HK-2 (cell line): ENCODE results near the gene RPL27.
A peak's percentile ranks its signal among the peaks of the same experiment; 100 is the strongest.
"Not testable (repeated sequence)": the region's sequence is repeated elsewhere in the genome, so short reads cannot be mapped to it uniquely, and the experiment has no call there.

ENCODE experiments used
- DNase-seq: peaks from one replicate; pipeline ENCODE4 v3.0.0-alpha.2; 2018; ENCODE audit not compliant: unreplicated experiment

The RPL27 gene

GRCh38 chr17:42993913-42994312 is 4.3 kb upstream of the RPL27 start:
- DNase-seq = not testable (repeated sequence)

DNA sequence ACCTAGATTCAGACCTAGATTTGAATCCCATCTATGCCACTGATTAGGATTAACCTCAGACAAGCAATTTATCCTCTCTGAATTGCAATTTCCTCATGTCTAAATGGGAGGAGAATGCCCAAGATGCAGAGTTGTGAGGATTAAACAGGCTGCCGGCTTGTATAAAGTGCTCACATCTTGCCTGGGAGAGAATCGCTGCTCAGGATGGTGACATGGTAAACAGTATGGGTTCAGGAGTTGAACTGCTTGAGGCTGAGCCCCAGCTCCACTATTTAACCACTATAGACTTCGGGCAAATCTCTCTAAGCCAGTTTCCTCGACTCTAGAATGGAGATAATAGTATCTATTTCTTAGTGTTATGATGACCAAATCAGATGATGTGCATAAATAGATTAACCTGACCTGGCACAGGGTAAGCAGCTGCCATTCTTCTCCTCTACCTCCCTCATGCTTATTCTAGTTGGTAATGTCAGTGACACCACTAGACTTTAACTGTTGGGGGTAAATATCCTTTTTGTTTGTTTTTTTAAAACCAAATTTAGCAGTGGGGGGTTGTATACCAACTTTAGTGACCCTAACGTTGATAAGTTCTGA is 732 bp upstream of the RPL27 start:
- DNase-seq = no peak

DNA sequence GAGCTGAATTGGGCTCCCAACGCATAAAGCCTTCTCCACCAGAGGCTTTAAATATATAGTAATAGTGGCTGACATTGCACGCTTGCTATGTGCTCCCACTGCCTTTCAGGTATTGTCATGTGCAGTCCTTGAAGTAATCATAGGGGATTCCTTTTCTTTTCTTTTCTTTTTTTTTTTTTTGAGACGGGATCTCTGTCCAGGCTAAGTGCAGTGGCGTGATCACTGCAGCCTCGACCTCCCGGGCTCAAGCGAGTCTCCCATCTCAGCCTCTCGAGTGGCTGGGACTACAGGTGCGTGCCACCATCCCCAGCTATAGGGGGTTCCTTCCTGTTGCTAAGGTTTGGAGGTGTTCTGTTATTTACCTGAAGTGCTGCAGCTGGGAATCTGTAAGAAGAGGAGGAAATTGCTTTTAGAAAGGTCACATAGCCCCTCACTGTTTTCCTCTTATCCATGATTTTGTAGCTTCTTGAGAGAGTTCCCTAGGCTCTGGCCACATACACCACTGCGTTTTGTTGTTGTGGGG is 845 bp downstream of the RPL27 start:
- no peak for DNase-seq

DNA sequence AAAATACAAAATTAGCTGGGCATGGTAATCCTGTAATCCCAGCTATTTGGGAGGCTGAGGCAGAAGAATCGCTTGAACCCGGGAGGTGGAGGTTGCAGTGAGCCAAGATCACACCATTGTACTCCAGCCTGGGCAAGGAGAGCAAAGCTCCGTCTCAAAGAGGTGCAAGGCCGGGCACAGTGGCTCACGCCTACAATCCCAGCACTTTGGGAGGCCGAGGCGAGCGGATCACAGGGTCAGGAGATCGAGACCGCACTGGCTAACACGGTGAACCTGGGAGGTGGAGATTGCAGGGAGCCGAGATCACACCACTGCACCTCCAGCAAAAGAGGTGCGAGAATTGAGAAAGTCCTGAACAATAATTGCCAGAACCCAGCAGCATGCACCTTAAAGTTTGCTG is 2.7 kb downstream of the RPL27 start:
- not testable (repeated sequence) for DNase-seq

DNA sequence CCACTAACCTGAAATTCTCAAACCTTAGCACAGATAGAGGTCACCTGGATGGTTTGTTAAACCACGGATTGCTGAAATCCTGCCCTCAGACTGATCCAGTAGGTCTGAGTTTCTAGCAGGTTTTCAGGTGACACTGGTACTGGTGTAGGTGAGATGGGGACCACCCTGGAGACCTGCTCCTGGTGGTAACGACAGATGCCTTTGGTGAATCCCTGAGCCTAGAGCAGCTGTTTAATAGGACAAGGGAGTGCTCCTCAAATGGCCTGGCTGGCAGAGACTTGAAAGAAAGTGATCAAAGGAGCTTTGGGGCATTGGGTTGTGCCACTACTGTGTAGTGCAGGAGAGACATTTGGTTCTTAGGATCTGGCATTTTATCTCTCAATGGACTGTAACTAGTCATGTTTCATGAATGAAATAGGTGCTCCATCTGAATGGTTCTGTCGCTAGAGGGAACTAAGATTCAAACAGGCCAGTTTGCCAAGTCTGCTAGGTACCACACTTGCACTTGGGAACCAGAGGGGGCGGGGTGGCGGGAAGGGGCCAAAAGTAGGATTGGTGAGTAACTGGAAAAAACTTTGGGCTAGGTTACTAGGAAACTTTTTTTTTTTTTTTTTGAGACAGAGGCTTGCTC is 5.4 kb downstream of the RPL27 start:
- peak; percentile 67 for DNase-seq

DNA sequence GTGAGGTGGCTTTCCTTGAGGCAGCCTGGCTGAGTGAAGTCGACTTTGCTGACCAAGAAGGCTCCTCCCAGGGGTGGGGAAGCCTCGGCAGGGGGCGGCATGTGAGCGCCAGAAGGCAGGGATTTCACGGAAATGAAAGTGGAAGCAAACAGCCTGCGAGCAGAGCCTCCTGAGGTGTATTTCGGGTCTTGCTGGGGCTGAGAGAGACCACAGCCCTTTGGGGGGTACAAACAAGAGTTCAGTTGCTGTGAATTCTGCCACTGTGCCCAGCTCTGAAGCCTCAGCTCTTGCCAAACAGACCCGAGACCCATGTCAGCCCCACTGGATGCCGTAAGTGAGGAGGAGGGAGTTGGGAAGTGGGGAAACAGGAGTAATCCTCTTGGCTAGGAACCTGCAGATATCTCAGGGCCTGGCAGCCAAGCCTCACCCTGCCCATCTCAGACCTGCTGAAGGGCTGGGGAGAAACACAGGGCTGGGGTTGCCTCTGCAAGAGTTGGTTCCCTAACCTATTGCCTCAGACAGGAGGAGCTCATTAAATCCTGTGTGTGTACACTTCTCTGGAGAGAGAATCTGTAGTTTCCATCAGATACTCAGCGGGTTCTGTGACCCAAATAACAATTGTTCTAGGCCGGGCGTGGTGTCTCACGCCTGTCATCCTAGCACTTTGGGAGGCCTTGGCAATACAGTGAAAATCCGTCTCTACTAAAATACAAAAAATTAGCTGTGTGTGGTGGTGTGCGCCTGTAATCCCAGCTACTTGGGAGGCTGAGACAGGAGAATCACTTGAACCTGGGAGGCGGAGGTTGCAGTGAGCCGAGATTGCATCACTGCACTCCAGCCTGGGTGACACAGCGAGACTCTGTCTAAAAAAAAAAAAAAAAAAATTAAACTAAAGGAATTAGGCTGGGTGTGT is 8.7 kb downstream of the RPL27 start, which contains the start of gene IFI35:
Gene IFI35, plus strand, starts transcription at position 146 of the 913 bp plus-strand sequence. Its CDS starts 164 bp downstream, at position 310.
- peak; percentile 82 for DNase-seq

GRCh38 chr17:43010667-43011308 is 12.6 kb downstream of the RPL27 start:
- DNase-seq = no peak

DNA sequence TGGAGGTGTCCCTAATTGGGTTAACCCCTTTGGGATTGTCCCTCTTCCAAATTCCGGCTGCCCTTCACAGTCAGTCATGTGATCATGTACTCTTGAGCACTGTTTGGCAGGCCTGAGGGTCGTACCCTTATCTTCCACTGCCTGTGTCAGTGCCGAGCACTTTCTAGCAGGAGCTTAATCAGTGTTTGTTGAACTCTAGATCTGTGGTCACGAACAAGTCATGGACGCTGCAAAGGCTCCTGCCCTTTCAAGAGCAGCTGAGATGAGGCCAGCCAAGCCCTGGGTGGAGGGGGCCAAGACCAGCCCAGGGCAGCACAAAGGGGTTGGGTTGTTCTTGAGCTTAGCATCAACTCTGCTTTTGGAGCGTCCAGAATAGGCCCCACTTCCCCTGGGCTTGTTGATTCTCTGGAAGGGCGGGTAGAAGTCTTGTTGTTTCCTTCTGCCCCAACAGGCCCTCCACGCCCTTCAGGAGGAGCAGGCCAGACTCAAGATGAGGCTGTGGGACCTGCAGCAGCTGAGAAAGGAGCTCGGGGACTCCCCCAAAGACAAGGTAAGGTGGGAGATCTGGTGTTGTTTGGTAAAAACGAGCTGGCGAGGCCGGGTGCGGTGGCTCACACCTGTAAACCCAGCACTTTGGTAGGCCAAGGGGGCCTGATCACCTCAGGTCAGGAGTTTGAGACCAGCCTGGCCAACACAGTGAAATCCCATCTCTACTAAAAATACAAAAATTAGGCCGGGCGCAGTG is 13.7 kb downstream of the RPL27 start:
- no peak for DNase-seq

DNA sequence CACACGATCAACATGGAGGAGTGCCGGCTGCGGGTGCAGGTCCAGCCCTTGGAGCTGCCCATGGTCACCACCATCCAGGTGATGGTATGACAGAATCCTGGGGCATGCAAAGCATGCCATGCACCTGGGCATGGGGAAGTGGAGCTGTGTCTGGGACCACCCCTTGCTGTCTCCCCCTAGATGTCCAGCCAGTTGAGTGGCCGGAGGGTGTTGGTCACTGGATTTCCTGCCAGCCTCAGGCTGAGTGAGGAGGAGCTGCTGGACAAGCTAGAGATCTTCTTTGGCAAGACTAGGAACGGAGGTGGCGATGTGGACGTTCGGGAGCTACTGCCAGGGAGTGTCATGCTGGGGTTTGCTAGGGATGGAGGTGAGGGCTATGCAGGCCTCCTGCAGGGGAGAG is 15.1 kb downstream of the RPL27 start:
- DNase-seq = no peak

DNA sequence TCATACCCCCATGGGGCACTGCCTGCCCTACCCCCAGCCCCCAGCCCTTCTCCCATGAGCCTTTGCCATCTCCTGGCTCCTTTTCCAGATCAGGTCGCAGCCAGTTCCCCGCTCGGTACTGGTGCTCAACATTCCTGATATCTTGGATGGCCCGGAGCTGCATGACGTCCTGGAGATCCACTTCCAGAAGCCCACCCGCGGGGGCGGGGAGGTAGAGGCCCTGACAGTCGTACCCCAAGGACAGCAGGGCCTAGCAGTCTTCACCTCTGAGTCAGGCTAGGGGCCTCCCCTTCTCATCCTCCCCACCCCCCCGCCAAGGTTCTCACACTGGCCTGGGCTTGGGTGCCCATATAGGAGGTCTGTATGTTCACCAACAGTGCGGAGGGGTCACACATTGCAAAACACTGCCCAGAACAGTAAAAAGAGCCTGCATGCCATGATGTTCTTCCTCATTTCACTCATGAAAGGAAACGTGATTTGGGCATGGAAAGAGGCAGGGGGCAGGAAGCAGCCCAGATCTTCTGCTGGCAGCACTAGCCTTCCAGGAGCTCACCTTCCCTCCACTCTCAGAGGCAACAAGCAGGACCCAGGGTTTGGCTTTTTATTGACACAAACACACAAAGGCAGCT is 15.9 kb downstream of the RPL27 start:
- DNase-seq = no peak

- DNase-seq = no peak
Measured at GRCh38 chr17:43014649-43015542, 16.7 kb downstream of the RPL27 start.

- DNase-seq = no peak
Measured at GRCh38 chr17:43015579-43015978, 17.4 kb downstream of the RPL27 start.

- no peak for DNase-seq
Measured at GRCh38 chr17:43016216-43016615, 18.0 kb downstream of the RPL27 start.

GRCh38 chr17:43018008-43018853 is 20.0 kb downstream of the RPL27 start:
- no peak for DNase-seq

- no peak for DNase-seq
Measured at GRCh38 chr17:43018932-43019331, 20.7 kb downstream of the RPL27 start.

DNA sequence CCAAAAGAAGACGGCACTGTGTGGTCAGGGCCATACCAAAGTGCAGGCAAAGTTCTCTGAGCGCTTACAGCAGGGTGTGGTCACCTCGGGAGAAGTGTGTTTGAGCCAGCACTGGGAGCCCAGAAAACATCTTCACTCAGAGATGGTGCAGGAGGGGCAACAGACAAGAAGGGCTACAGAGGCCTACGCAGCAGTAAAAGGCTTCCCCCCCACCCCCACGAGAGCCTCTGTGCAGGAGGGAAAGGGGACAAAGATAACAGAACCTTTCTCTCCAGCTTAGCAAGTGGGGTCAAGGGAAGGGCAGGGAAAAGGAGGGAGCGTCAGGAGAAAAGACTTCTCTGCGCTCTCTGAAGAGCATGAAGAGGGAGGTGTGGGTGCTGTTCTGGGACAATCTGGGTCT is 21.2 kb downstream of the RPL27 start:
- DNase-seq = no peak

DNA sequence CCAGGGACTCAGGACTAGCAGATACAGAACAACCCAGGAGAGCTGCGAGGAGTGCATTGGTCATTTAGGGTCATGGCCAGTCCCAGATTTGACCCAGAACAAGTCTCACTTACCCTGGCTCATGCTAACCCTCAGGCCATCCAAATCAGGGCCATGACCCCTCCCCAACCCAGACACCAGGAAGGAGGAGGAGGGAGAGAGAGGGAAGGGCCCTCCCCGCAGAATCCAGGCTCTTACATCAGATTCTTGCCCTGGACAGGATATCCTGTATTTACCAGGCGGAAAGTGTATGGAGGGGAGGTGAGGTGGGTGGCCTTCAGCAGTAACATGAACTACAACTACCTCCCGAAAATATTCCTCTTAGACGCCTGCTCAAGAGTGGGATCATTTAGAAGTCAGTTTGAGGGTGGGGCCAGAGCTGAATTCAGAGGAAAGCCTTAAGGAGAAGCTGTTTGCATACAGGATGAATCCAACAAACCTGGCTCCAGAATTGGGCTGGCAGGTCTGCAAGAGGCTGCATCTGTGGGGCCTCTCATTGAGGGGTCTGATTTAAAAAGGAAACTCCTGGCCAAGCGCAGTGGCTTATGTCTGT is 21.9 kb downstream of the RPL27 start:
- no peak for DNase-seq
